Esophagus squamous epithelium (tissue), 4 donors: Measurements from ENCODE around the gene SMR3A.

Experiments
- POLR2A ChIP-seq, 4 donors: fragments of 450-650 bp; IDR thresholded peaks; one replicate each; pipeline ENCODE4 v1.6.1; 2017; ENCODE audit warnings: antibody characterized with exemption in 4 of 4, mild to moderate bottlenecking in 4 of 4, moderate library complexity in 3 of 4
- TF ChIP-seq, protein P1 (sequence below), 6 experiments: fragments of 450-650 bp in 4 of 6; fragments of 200-600 bp in 2 of 6; sonication (generic) in 2 of 6; IDR thresholded peaks; one replicate each; pipeline ENCODE4 v1.5.1; 2016 to 2019; ENCODE audit warnings: antibody characterized with exemption in 6 of 6, mild to moderate bottlenecking in 4 of 6, moderate library complexity in 4 of 6

DNA sequence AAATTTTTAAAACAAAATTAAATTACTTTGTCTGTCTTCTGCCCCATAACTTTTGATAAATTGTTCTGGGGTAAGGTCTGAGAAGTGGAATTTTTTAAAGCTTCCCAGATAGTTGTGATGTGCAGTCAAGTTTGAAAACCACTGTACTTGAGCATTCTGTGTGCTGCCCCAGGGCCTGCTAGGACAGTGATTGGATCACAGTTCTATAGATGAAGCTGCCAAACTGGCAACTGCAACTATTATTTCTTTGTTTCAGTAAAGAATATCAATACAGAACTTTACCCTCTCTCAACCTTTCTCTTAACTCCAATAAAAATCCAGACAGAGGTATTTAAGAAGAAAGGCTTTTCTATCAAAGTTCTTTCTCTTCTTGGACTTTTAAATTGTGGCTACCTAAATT lies 37.0 kb downstream of the SMR3A start, which contains the start of gene OPRPN:
- TF ChIP-seq, protein P1, sequence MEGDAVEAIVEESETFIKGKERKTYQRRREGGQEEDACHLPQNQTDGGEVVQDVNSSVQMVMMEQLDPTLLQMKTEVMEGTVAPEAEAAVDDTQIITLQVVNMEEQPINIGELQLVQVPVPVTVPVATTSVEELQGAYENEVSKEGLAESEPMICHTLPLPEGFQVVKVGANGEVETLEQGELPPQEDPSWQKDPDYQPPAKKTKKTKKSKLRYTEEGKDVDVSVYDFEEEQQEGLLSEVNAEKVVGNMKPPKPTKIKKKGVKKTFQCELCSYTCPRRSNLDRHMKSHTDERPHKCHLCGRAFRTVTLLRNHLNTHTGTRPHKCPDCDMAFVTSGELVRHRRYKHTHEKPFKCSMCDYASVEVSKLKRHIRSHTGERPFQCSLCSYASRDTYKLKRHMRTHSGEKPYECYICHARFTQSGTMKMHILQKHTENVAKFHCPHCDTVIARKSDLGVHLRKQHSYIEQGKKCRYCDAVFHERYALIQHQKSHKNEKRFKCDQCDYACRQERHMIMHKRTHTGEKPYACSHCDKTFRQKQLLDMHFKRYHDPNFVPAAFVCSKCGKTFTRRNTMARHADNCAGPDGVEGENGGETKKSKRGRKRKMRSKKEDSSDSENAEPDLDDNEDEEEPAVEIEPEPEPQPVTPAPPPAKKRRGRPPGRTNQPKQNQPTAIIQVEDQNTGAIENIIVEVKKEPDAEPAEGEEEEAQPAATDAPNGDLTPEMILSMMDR (IDR thresholded peaks at IDR 0.05), result no peak
- no peak for TF ChIP-seq POLR2A (IDR thresholded peaks at IDR 0.05)
